HuH-7.5 (cell line): ENCODE results near the gene BOLA3.
A peak's percentile ranks its signal among the peaks of the same experiment; 100 is the strongest.
"Not testable (repeated sequence)": the region's sequence is repeated elsewhere in the genome, so short reads cannot be mapped to it uniquely, and the experiment has no call there.

Experiments used
- DNase-seq: peaks from one replicate; pipeline ENCODE4 v3.0.0; 2011; ENCODE audit warnings: low spot score

Gene BOLA3

GRCh38 chr2:74148457-74149246, 940 bp upstream of the BOLA3 start:
- no peak for DNase-seq

DNA sequence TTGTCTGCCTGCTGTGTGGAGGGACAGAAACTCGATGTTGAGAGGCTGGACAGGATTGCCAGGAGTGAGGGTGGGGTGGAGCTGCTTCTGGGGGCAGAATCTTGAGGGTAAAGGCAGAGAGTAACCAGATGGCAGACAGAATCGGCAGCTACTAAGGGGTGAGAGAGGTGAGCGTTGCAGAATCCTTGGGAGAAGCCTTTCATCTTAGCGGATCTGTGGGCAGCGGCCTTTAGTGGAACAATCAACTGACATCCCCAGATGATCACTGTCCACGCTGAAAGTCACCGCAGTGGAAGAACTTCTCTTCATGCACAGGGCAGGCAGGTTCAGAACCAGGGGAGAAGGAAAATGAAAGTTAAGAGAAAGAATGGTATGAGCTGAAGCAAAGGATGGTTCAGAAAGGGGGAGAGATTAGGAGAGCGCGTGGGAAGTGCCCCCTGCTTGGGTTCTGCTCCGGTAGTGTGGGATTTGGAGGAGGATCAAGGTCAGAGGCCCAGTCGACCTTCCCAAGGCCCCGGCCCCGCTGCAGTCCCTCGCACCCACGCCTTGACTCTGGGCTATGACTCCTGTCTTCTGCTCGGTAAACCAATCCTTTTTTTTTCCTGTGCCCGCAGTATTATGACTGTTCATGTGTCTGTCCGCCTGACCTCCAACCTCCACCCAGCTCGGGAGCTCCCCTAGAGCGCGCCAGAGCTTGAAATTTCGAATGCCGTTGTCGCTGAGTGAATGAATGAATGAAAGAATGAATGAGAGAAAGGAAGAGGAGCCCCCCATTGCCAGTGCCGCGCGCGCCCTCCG, 584 bp downstream of the BOLA3 start:
- DNase-seq = peak; percentile 27

GRCh38 chr2:74142340-74142739, 5.4 kb downstream of the BOLA3 start:
- no peak for DNase-seq

GRCh38 chr2:74138600-74139323, 8.9 kb downstream of the BOLA3 start:
- no peak for DNase-seq

GRCh38 chr2:74137651-74138599, 9.8 kb downstream of the BOLA3 start:
- DNase-seq = no peak

DNA sequence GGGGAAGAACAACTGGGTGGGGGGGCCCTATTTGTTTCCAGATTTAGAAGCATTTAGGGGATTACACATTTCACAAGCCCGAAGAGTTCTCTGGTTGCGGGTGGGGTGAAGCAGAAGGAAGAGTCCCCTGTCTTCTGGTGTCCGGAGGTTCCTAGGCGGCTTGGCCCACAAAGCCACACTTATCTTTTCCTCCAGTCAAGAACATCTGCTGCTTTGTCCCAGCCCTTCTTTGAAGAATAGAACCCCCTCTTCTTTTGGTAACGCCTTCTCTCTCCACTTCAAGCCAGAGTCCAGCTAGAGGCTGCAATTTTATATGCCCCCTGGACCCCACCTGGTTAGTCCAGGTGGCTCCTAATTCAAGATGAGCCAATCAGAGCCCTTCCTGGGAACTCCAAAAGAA, 15.8 kb downstream of the BOLA3 start:
- no peak for DNase-seq

DNA sequence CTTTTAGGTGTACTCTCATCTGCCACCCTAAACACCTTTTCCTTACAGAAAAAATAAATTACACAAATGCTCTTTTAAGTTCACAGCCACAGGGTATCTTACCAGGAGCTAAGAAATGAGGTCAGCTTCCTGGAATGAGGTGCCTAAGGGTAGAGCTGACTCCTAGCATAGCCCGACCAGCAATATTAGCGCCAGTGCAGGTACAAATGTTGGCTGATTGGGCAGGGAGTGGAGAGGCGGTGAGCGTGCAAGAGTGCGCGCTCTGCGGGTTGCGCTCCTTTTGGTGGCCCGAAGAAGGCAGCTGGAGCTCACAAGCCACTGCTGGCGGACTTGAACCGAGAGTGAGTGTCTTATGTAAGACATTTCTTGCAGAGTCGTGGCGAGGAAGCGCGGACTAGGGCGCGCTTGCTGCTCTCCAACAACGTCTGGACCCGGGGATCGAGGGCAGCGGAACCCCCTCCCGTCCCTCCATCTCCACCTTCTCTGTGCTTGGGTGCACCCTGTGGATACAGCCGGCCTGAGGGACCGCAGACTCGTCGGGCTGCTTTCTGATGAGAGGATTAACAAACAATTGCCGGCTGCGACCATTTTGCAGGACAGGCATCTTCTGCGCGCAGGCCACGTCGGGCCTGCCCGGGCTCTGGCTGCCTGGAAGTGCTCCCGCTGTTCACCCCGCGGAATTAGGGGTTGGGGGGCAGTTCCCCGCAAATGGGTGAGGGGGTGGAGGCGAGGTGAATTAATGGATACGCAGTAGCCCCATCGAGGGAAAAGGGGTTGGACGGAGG, 17.3 kb downstream of the BOLA3 start:
- DNase-seq = no peak

DNA sequence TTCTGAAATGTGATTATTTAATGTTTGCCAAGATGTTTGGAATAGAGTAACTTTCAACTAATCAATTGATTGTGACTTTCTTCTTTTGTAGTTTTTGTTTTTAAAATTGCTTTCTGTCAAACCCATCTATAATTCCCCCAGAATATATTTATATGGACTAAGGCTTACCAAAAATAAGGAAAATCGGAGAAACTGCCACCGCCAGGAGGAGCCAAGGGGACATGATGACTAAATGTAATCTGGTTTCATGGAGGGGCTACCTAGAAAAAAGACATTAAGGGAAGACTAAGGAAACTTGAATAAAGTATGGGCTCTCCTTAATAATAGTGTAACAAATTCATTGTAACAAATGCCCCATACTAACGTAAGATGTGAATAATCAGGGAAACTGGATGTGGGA, 19.5 kb downstream of the BOLA3 start:
- DNase-seq = no peak

DNA sequence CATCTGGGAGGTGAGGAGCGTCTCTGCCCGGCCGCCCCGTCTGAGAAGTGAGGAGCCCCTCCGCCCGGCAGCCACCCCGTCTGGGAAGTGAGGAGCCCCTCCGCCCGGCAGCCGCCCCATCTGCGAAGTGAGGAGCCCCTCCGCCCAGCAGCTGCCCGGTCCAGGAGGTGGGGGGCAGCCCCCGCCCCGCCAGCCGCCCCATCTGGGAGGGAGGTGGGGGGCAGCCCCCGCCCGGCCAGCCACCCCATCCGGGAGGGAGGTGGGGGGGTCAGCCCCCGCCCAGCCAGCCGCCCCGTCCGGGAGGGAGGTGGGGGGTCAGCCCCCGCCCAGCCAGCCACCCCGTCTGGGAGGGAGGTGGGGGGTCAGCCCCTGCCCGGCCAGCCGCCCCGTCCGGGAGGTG, 23.8 kb downstream of the BOLA3 start:
- not testable (repeated sequence) for DNase-seq

DNA sequence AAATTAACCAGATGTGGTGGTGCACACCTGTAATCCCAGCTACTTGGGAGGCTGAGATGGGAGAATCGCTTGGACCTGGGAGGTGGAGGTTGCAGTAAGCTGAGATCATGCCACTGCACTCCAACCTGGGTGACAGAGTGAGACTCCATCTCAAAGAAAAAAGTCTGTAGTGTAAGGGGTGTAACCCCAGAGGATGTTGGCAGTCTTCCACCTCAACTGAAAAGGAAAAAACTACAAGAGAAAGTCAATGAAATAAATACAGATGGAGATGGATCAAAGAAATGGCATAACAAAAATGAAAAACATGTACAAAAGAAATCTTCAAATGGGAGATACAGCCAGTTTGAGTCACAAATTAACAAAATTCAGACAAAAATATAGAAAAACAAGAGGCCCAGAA, 25.9 kb downstream of the BOLA3 start:
- DNase-seq = not testable (repeated sequence)

- peak; percentile 97 for DNase-seq
These were observed 27.5 kb downstream of the BOLA3 start for GRCh38 chr2:74119912-74120825.

DNA sequence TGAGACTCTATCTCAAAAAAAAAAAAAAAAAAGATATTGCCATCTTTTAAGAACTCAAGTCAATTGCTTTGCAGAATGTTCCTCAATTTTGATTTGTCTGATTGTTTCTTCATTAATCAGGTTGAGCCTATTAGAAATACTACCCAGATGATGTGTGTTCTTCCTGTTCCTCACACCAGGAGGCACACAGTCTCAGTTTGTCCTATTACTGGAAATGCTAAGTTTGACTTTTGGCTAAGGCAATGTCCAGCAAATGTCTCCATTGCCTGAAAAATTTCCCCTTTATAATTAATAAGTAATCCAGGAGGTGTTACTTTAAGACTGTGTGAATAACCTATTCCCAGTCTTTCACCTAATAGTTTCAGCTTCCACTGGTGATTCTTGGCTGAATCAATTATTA, 28.4 kb downstream of the BOLA3 start:
- DNase-seq = no peak

GRCh38 chr2:74111380-74111779, 36.3 kb downstream of the BOLA3 start:
- no peak for DNase-seq

- no peak for DNase-seq
These were observed 37.2 kb downstream of the BOLA3 start for GRCh38 chr2:74110537-74110936.

GRCh38 chr2:74109551-74109950, 38.2 kb downstream of the BOLA3 start:
- no peak for DNase-seq

- no peak for DNase-seq
These were observed 40.6 kb downstream of the BOLA3 start for GRCh38 chr2:74107071-74107470.

GRCh38 chr2:74105413-74105812, 42.3 kb downstream of the BOLA3 start:
- DNase-seq = no peak

DNA sequence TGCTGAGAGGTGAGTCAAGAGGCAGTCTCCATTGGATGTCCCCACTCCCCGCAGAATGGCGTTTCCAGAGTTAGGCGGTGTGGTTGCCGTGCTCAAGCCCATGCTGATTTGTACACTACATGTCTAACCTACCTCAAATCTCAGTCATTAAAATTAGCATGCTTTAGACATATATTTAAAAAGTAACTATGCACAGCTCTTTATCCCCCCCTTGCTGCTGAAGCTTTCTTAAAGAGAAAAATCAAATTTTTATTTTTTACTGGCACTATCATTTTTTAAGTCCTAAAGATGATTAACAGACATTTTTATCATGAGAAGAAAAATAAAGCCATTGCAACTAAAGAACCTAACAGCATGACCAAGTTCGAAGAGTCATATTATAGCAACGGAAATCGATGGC, 42.9 kb downstream of the BOLA3 start:
- no peak for DNase-seq

DNA sequence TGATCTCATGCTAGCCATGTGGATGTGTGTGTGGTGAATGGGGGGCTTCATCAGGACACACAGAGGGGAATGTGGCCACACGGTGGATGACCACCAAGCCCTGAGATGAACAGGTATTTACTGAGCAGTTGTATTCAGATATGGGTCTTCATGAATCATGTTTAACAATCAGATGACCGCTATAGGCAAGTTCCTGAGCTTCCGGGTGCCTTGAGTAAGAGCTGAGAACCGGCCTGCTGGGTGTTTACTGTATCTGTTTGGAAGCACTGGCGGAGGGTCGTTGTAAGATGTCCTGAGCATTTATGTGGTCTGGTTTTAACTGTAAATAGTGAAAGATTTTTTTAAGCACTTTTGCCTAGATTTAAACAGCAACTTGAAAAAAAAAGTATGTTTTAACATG, 43.9 kb downstream of the BOLA3 start:
- no peak for DNase-seq

GRCh38 chr2:74102516-74102915, 45.2 kb downstream of the BOLA3 start:
- DNase-seq = no peak
